HepG2 (cell line): ENCODE results near the gene TAB2. TPM values are rescaled to one million over a fixed set of nuclear protein-coding genes. Genes with fewer than 3 reads are reported as not detected.

Experiments
- ATAC-seq: fragments of 200-7000 bp; cut with Tn5 transposase; 3 replicates; pipeline ENCODE4 v1.9.1; 2020; ENCODE audit warnings: mild to moderate bottlenecking, moderate library complexity
- BruUV-seq: library from RNA; stranded (reverse); fragments of 400-500 nt; replicated peaks from 2 replicates; lab custom pipeline; 2021; lab: Mats Ljungman, UMichigan
- CTCF ChIA-PET: fragments of 300-600 bp; formaldehyde crosslinking; extraction: SDS; loops from one replicate; lab custom pipeline; 2021; ENCODE audit warnings: low total read pairs, inconsistent platforms, low intra/inter-chr PET ratio; lab: Yijun Ruan, JAX
- POLR2A ChIA-PET: fragments of 350-600 bp; sonication (Branson Sonifier 250); formaldehyde crosslinking; loops from one replicate; lab custom pipeline; 2020; ENCODE audit warnings: antibody characterized with exemption, inconsistent platforms; lab: Yijun Ruan, JAX
- DNase-seq: peaks from one replicate; pipeline ENCODE4 v3.0.0-alpha.2; 2015; ENCODE audit warnings: low spot score
- FAIRE-seq: peaks from 3 replicates; lab custom pipeline; 2011; peaks lifted over from hg19 to GRCh38; lab: Jason Lieb, UNC
- H2AFZ ChIP-seq: one replicate; pipeline ENCODE4 v1.6.1; 2011; ENCODE audit warnings: low read length, inconsistent platforms
- H3K27ac ChIP-seq: fragments of 300-600 bp; 3 replicates; pipeline ENCODE4 v1.8.0; 2011; ENCODE audit warnings: mixed run types, mild to moderate bottlenecking, mixed read lengths, low read length, inconsistent platforms; ENCODE audit not compliant: insufficient read depth; ENCODE audit errors: extremely low read length
- H3K27me3 ChIP-seq, 2 experiments: fragments of 200-600 bp in 1 of 2; 2 replicates in 1 of 2; 3 replicates in 1 of 2; pipeline versions ENCODE4 v1.6.0 to v1.8.0; 2011; ENCODE audit warnings: low read length in 2 of 2, mild to moderate bottlenecking in 2 of 2, moderate library complexity in 2 of 2, inconsistent platforms in 1 of 2; ENCODE audit not compliant: insufficient read depth in 2 of 2, control insufficient read depth in 1 of 2
- H3K36me3 ChIP-seq, 2 experiments: fragments of 200-600 bp in 1 of 2; replicated peaks in 1 of 2; 2 replicates in 1 of 2; 3 replicates in 1 of 2; pipeline versions ENCODE4 v1.5.1 to v1.8.0; 2011; ENCODE audit warnings: low read length in 2 of 2, inconsistent platforms in 1 of 2; ENCODE audit not compliant: insufficient read depth in 2 of 2, control insufficient read depth in 1 of 2
- H3K4me1 ChIP-seq: 2 replicates; pipeline ENCODE4 v1.5.1; 2012; ENCODE audit warnings: low read length, inconsistent platforms; ENCODE audit not compliant: insufficient read depth
- H3K4me2 ChIP-seq: 2 replicates; pipeline ENCODE4 v1.6.0; 2011; ENCODE audit warnings: low read depth, low read length, inconsistent platforms
- H3K4me3 ChIP-seq, 3 experiments: fragments of 200-600 bp in 1 of 3; sonication (generic), shearing (Covaris generic) in 1 of 3; replicated peaks in 1 of 3; 2 replicates each; pipeline ENCODE4 v1.5.1; 2011 to 2016; ENCODE audit warnings: low read length in 3 of 3, inconsistent platforms in 2 of 3, low read depth in 2 of 3, mild to moderate bottlenecking in 2 of 3, control low read depth in 1 of 3, mixed read lengths in 1 of 3; ENCODE audit not compliant: insufficient read depth in 1 of 3
- H3K79me2 ChIP-seq: one replicate; pipeline ENCODE4 v1.6.1; 2011; ENCODE audit warnings: low read length, inconsistent platforms; ENCODE audit not compliant: insufficient read depth
- H3K9ac ChIP-seq: 2 replicates; pipeline ENCODE4 v1.6.0; 2011; ENCODE audit warnings: mild to moderate bottlenecking, low read depth, low read length, inconsistent platforms; ENCODE audit not compliant: insufficient read depth
- H3K9me3 ChIP-seq: 2 replicates; pipeline ENCODE4 v1.5.1; 2012; ENCODE audit warnings: mild to moderate bottlenecking, low read length
- H4K20me1 ChIP-seq: 2 replicates; pipeline ENCODE4 v1.6.0; 2011; ENCODE audit warnings: inconsistent platforms, mild to moderate bottlenecking, low read length, moderate library complexity; ENCODE audit not compliant: insufficient read depth
- MAFF ChIP-seq: IDR thresholded peaks from 2 replicates; pipeline ENCODE4 v1.6.1; 2011; ENCODE audit warnings: low read depth, low read length, improper control_type of control experiment
- MAFK ChIP-seq, 2 experiments: IDR thresholded peaks in 1 of 2; conservative IDR thresholded peaks in 1 of 2; 2 replicates each; pipeline ENCODE4 v1.6.1; 2011; ENCODE audit warnings: improper control_type of control experiment in 2 of 2, low read length in 2 of 2
- NR2F6 ChIP-seq, 2 experiments: IDR thresholded peaks; 2 replicates each; pipeline ENCODE4 v1.6.1; 2016; ENCODE audit warnings: antibody characterized with exemption in 1 of 2, mild to moderate bottlenecking in 1 of 2
- RFXANK ChIP-seq: IDR thresholded peaks from 2 replicates; pipeline ENCODE4 v1.6.1; 2016
- ZNF121 ChIP-seq: sonication (generic); formaldehyde crosslinking; IDR thresholded peaks from 2 replicates; pipeline ENCODE4 v1.5.0; 2020; ENCODE audit warnings: mild to moderate bottlenecking, missing genetic modification reagents
- WGBS: methylation state at CpG from one replicate; pipeline ENCODE4 v1.1.6; 2017; ENCODE audit warnings: low lambda C conversion rate; 5-methylcytosine and 5-hydroxymethylcytosine counted together
- in situ Hi-C: cut with HindIII; loops from 2 replicates; pipeline ENCODE4 v1.10.0; 2017; ENCODE audit warnings: low pct_unique_long_range_greater_than_20kb; ENCODE audit not compliant: extremely low pct_ligation_motif_present
- intact Hi-C: fragments of 100-400 bp; cut with micrococcal nuclease; formaldehyde crosslinking; loops from one replicate; pipeline ENCODE4 v1.10.0; 2022; ENCODE audit not compliant: unreplicated experiment
- polyA plus RNA-seq, 8 experiments: library from polyadenylated mRNA; depleted of rRNA in 3 of 8; stranded (reverse) in 7 of 8; unstranded in 1 of 8; fragments of >200 nt; fragmentation: Illumina TruSeq in 4 of 8; extraction: Trizol in 4 of 8; gene quantifications; 2 replicates each; pipeline versions ENCODE4 v1.2.1 to v1.2.3, GENCODE V29; 2011 to 2016; ENCODE audit warnings: low read depth in 4 of 8, missing spikeins in 1 of 8, mixed read lengths in 1 of 8; ENCODE audit not compliant: insufficient read depth in 1 of 8
- total RNA-seq, 5 experiments: library from RNA; depleted of rRNA; stranded (reverse); fragments of >200 nt; fragmentation: Illumina TruSeq; extraction: Trizol; gene quantifications; 2 replicates each; pipeline ENCODE4 v1.2.3, GENCODE V29; 2016; ENCODE audit warnings: low read depth in 1 of 5

TAB2 gene
- total and polyA plus RNA-seq, 2 of the 13 experiments (the other 11 are each of a cell fraction or from before 2014, with no cell fraction given), result 23.7 to 50.2 TPM

DNA sequence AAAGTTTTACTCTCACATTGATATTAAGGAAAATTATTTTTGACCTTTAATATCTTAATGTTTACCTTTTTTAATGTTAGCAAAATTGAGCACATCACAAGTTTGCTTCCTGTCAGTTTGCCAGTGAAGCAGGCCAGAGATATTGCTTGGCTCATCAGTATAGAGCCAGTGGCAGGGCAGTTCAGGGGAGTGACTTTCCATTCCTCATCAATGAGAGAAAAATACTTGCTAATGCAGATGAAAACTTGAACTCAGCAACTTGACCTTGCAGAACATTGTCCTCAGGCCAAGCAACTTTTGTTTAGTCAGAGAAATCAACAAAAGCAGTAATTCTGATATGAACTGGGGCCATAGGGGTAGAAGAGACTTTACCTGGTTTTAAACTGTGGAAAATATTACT, 6.9 kb downstream of the TAB2 start:
- Histone ChIP-seq H2AFZ (no peak overlapping the region), H3K4me2 (no peak overlapping the region), H3K27ac (no peak overlapping the region), H3K79me2 (peaks cover 98% of the 10 kb centered on the region), H4K20me1 (peaks cover 79% of the 10 kb centered on the region), H3K4me1 (peaks cover 53% of the 10 kb centered on the region), H3K36me3 (peaks cover 0 to 6% of the 10 kb centered on the region in 2 experiments; a peak in 1 of 5 replicates), H3K9ac (no peak overlapping the region), H3K4me3 (no peak overlapping the region), H3K9me3 (no peaks in the 10 kb centered on the region), H3K27me3 (no peaks in the 10 kb centered on the region)
- no TSS peak for BruUV-seq
- FAIRE-seq, result no peak
- ChIA-PET CTCF (no interaction called here), POLR2A (interaction anchor here (0.6 kb wide), 1 partner anchor 15 kb away, joined by 3 read pairs; no protein-coding TSS in a partner anchor)
- TF ChIP-seq MAFF (peak; percentile 36; the same call in 1 of the 2 replicates), MAFK (conservative IDR thresholded peaks at IDR 0.05 in 1 of 2, IDR thresholded peaks at IDR 0.05 in 1 of 2; ENCODE audit: low read length in 2 of 2) (peak; percentile 42 to 58; a peak in 3 of 4 replicates), RFXANK (CRISPR knock-in tag) (no peak)
- ATAC-seq, result no peak; the same call in 2 of the 3 replicates
- DNase-seq, result no peak
- intact Hi-C loops (no loop called here), in situ Hi-C loops (no loop called here)

DNA sequence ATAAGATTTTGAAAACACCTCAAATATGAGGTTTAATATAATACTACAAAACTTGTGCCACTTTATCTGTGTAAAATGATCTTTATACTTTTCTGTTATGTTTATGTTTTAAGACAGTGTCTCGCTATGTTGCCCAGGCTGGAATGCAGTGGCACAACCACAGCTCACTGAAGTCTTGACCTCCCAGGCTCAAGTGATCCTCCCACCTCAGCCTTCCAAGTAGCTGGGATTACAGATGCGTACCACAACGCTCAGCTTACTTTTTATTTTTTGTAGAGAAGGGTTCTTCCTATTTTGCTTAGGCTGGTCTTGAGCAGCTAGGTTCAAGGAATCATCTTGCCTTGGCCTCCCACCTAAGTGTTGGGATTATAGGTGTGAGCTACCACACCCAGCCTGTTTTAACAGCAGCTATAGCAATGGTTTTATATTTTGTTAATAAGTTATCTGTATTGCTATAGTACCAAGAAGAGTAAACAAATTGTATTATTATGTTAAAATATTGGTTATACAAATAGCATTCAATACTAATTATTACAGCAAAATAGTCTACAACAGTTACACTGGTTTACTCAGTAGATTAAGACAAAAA, 8.2 kb downstream of the TAB2 start:
- ATAC-seq (no peak), FAIRE-seq (no peak), DNase-seq (no peak)
- BruUV-seq, result no TSS peak
- H3K27ac ChIP-seq, result no peak overlapping the region
- H3K36me3 ChIP-seq, result peaks cover 0 to 6% of the 10 kb centered on the region in 2 experiments; a peak in 1 of 5 replicates
- no peak overlapping the region for H3K4me3 ChIP-seq
- H3K4me2 ChIP-seq, result no peak overlapping the region
- no peaks in the 10 kb centered on the region for H3K9me3 ChIP-seq
- H3K79me2 ChIP-seq, result peaks cover 98% of the 10 kb centered on the region
- H4K20me1 ChIP-seq, result peaks cover 74% of the 10 kb centered on the region
- H3K4me1 ChIP-seq, result peaks cover 50% of the 10 kb centered on the region
- H2AFZ ChIP-seq, result no peak overlapping the region
- WGBS, result 95% methylated on average over 3 of the region's 3 CpGs
- H3K27me3 ChIP-seq, result no peaks in the 10 kb centered on the region
- TF ChIP-seq ZNF121 (CRISPR knock-in tag), result peak; percentile 81
- no peak for TF ChIP-seq NR2F6 (IDR thresholded peaks at IDR 0.05)
- no peak for TF ChIP-seq NR2F6 (CRISPR knock-in tag; IDR thresholded peaks at IDR 0.05)
- in situ Hi-C loops, result no loop called here
- intact Hi-C loops, result no loop called here
- ChIA-PET CTCF (no interaction called here), POLR2A (interaction anchor here (1.6 kb wide), 1 partner anchor 8 kb away, joined by 4 read pairs; the partner anchor contains the start of gene TAB2)
- H3K9ac ChIP-seq, result no peak overlapping the region
